PC-9 (cell line): Measurements from ENCODE around the gene XRCC5. TPM values are rescaled to one million over a fixed set of nuclear protein-coding genes. Genes with fewer than 3 reads are reported as not detected.

Source experiments
- BruUV-seq: library from RNA; stranded (reverse); fragments of 400-500 nt; replicated peaks from 2 replicates; lab custom pipeline; 2021; lab: Mats Ljungman, UMichigan
- CTCF ChIA-PET: fragments of 300-600 bp; sonication (Branson Sonifier 250); formaldehyde crosslinking; loops from one replicate; lab custom pipeline; 2022; ENCODE audit warnings: antibody characterized with exemption; lab: Charles Lee
- POLR2A ChIA-PET: fragments of 300-600 bp; sonication (Branson Sonifier 250); formaldehyde crosslinking; loops from one replicate; lab custom pipeline; 2022; ENCODE audit warnings: antibody characterized with exemption; ENCODE audit not compliant: unreplicated experiment; lab: Charles Lee
- DNase-seq, 2 experiments: peaks; one replicate each; pipeline versions ENCODE4 v3.0.0 to v3.0.0-alpha.2; 2015 to 2022; ENCODE audit warnings: mixed read lengths in 1 of 2
- H2AFZ ChIP-seq: fragments of 200-600 bp; sonication (generic); 2 replicates; pipeline ENCODE4 v1.8.1; 2017; ENCODE audit warnings: antibody characterized with exemption
- H3F3A ChIP-seq: fragments of 200-600 bp; sonication (generic); 2 replicates; pipeline ENCODE4 v1.8.1; 2017; ENCODE audit warnings: antibody characterized with exemption, mild to moderate bottlenecking, low read depth; ENCODE audit not compliant: insufficient read depth
- H3K27ac ChIP-seq: fragments of 200-600 bp; sonication (generic); 2 replicates; pipeline ENCODE4 v1.6.1; 2016; ENCODE audit warnings: mixed run types
- H3K27me3 ChIP-seq: fragments of 200-600 bp; sonication (generic); 2 replicates; pipeline ENCODE4 v1.6.1; 2016; ENCODE audit warnings: low read depth, mixed run types; ENCODE audit not compliant: insufficient read depth
- H3K36me3 ChIP-seq: fragments of 200-600 bp; sonication (generic); 2 replicates; pipeline ENCODE4 v1.6.1; 2016; ENCODE audit warnings: low read depth, mixed run types
- H3K4me1 ChIP-seq: fragments of 200-600 bp; sonication (generic); replicated peaks from 2 replicates; pipeline ENCODE4 v1.6.1; 2016; ENCODE audit warnings: mixed run types; ENCODE audit not compliant: insufficient read depth
- H3K4me2 ChIP-seq: fragments of 200-600 bp; sonication (generic); 2 replicates; pipeline ENCODE4 v1.6.1; 2017; ENCODE audit warnings: mixed run types
- H3K4me3 ChIP-seq: fragments of 200-600 bp; sonication (generic); 2 replicates; pipeline ENCODE4 v1.6.1; 2016; ENCODE audit warnings: mixed run types
- H3K79me2 ChIP-seq: fragments of 200-600 bp; sonication (generic); 2 replicates; pipeline ENCODE4 v1.6.1; 2017; ENCODE audit warnings: low read depth, mixed run types
- H3K9me2 ChIP-seq: fragments of 200-600 bp; sonication (generic); 2 replicates; pipeline ENCODE4 v1.8.1; 2017; ENCODE audit warnings: mild to moderate bottlenecking; ENCODE audit not compliant: insufficient read depth
- H3K9me3 ChIP-seq: fragments of 200-600 bp; sonication (generic); 2 replicates; pipeline ENCODE4 v1.8.1; 2016; ENCODE audit warnings: low read depth; ENCODE audit not compliant: insufficient read depth
- H4K20me1 ChIP-seq: fragments of 200-600 bp; sonication (generic); 2 replicates; pipeline ENCODE4 v1.8.1; 2017; ENCODE audit not compliant: insufficient read depth
- CTCF ChIP-seq: fragments of 200-600 bp; sonication (generic); conservative IDR thresholded peaks from 2 replicates; pipeline ENCODE4 v1.6.1; 2017; ENCODE audit warnings: mixed run types, antibody characterized with exemption, mild to moderate bottlenecking, moderate library complexity
- EZH2 ChIP-seq: fragments of 200-600 bp; sonication (generic); IDR thresholded peaks from 2 replicates; pipeline ENCODE4 v1.8.0; 2017; ENCODE audit warnings: antibody characterized with exemption, low read depth
- intact Hi-C: fragments of 100-400 bp; cut with micrococcal nuclease; formaldehyde crosslinking; loops from one replicate; pipeline ENCODE4 v1.10.0; 2022; ENCODE audit not compliant: unreplicated experiment
- total RNA-seq: library from RNA; stranded (reverse); gene quantifications from 2 replicates; pipeline ENCODE4 v1.2.3, GENCODE V29; 2021

XRCC5 gene
- total RNA-seq, 1 experiment from 2014 or later, result 275 TPM

- H3F3A ChIP-seq, result no peaks in the 10 kb centered on the region
- H3K36me3 ChIP-seq, result no peaks in the 10 kb centered on the region
- H3K9me2 ChIP-seq, result no peaks in the 10 kb centered on the region; the same call in 1 of the 2 replicates
- no peaks in the 10 kb centered on the region for H3K4me1 ChIP-seq
- H3K9me3 ChIP-seq, result 0 out of 2 replicates have a peak, but pooled peaks cover 3% of the 10 kb centered on the region
- BruUV-seq, result no TSS peak
- no peak for TF ChIP-seq CTCF
- no peak overlapping the region for H2AFZ ChIP-seq
- no peak overlapping the region for H3K4me2 ChIP-seq
- CTCF ChIA-PET, result no interaction called here
- no peak overlapping the region for H3K27ac ChIP-seq
- no peak overlapping the region for H3K4me3 ChIP-seq
- no peaks in the 10 kb centered on the region for H3K27me3 ChIP-seq
- no peaks in the 10 kb centered on the region for H3K79me2 ChIP-seq
- DNase-seq, result no peak
- no peaks in the 10 kb centered on the region for H4K20me1 ChIP-seq
- intact Hi-C loops, result no loop called here
- POLR2A ChIA-PET, result interaction anchor here (0.5 kb wide), 1 partner anchor 414 kb away, joined by 3 read pairs; no protein-coding TSS in a partner anchor
Measured at GRCh38 chr2:216066230-216066629, 42.9 kb upstream of the XRCC5 start.

- DNase-seq, result no peak
- no peak overlapping the region for H3K27ac ChIP-seq
- H3K9me3 ChIP-seq, result 0 out of 2 replicates have a peak, but pooled peaks cover 3% of the 10 kb centered on the region
- no peaks in the 10 kb centered on the region for H3K79me2 ChIP-seq
- H3F3A ChIP-seq, result no peaks in the 10 kb centered on the region
- H3K4me3 ChIP-seq, result no peak overlapping the region
- CTCF ChIA-PET, result no interaction called here
- no peak overlapping the region for H3K4me2 ChIP-seq
- POLR2A ChIA-PET, result no interaction called here
- BruUV-seq, result no TSS peak
- no peak for TF ChIP-seq CTCF
- TF ChIP-seq EZH2, result no peak
- H2AFZ ChIP-seq, result no peak overlapping the region
- intact Hi-C loops, result no loop called here
- no peaks in the 10 kb centered on the region for H3K4me1 ChIP-seq
- no peaks in the 10 kb centered on the region for H4K20me1 ChIP-seq
- no peaks in the 10 kb centered on the region; the same call in 1 of the 2 replicates for H3K9me2 ChIP-seq
- H3K36me3 ChIP-seq, result no peaks in the 10 kb centered on the region
- no peaks in the 10 kb centered on the region for H3K27me3 ChIP-seq
Measured at GRCh38 chr2:216069028-216069427, 40.1 kb upstream of the XRCC5 start.

- no peak for TF ChIP-seq EZH2
- no peak for TF ChIP-seq CTCF
- ChIA-PET CTCF (no interaction called here), POLR2A (no interaction called here)
- Histone ChIP-seq H2AFZ (no peak overlapping the region), H3K79me2 (no peaks in the 10 kb centered on the region), H3K4me2 (no peak overlapping the region), H3K27me3 (no peaks in the 10 kb centered on the region), H3K4me3 (no peak overlapping the region), H3K9me2 (no peaks in the 10 kb centered on the region), H4K20me1 (no peaks in the 10 kb centered on the region), H3K27ac (no peak overlapping the region), H3K36me3 (no peaks in the 10 kb centered on the region), H3K9me3 (0 out of 2 replicates have a peak, but pooled peaks cover 3% of the 10 kb centered on the region), H3F3A (no peaks in the 10 kb centered on the region; the same call in 1 of the 2 replicates), H3K4me1 (no peaks in the 10 kb centered on the region)
- no TSS peak for BruUV-seq
- intact Hi-C loops, result no loop called here
- DNase-seq, result no peak
Measured at GRCh38 chr2:216070195-216070594, 39.0 kb upstream of the XRCC5 start.
